ENCODE measurements around the gene PLA2R1.

PLA2R1 gene

GRCh38 chr2:160033732-160034392 is 28.6 kb downstream of the PLA2R1 start:
- no peak for DNase-seq

GRCh38 chr2:160029270-160029628 is 33.2 kb downstream of the PLA2R1 start:
- no peak for DNase-seq

- no peak for DNase-seq
Observed at GRCh38 chr2:160028431-160029269, 33.8 kb downstream of the PLA2R1 start.

GRCh38 chr2:160022162-160022561 is 40.3 kb downstream of the PLA2R1 start:
- DNase-seq, result no peak

- DNase-seq, result no peak
Observed at GRCh38 chr2:160019374-160020090, 42.9 kb downstream of the PLA2R1 start.

GRCh38 chr2:160015746-160016145 is 46.7 kb downstream of the PLA2R1 start:
- DNase-seq, result no peak

GRCh38 chr2:160014227-160014626 is 48.2 kb downstream of the PLA2R1 start:
- DNase-seq, result no peak

- no peak for DNase-seq
Observed at GRCh38 chr2:160010361-160011145, 51.9 kb downstream of the PLA2R1 start.

GRCh38 chr2:160007111-160007510 is 55.3 kb downstream of the PLA2R1 start:
- DNase-seq, result no peak

GRCh38 chr2:160006475-160006874 is 55.9 kb downstream of the PLA2R1 start:
- no peak for DNase-seq

- no peak for DNase-seq
Observed at GRCh38 chr2:160005908-160006307, 56.5 kb downstream of the PLA2R1 start.

- DNase-seq, result no peak
Observed at GRCh38 chr2:160005476-160005875, 56.9 kb downstream of the PLA2R1 start.

- DNase-seq, result no peak
Observed at GRCh38 chr2:159998961-159999360, 63.5 kb downstream of the PLA2R1 start.

GRCh38 chr2:159998243-159998642 is 64.2 kb downstream of the PLA2R1 start:
- DNase-seq, result no peak

GRCh38 chr2:159996792-159997546 is 65.4 kb downstream of the PLA2R1 start:
- no peak for DNase-seq

GRCh38 chr2:159995038-159995437 is 67.4 kb downstream of the PLA2R1 start:
- DNase-seq, result no peak

- no peak for DNase-seq
Observed at GRCh38 chr2:159989249-159989648, 73.2 kb downstream of the PLA2R1 start.

GRCh38 chr2:159988412-159988970 is 73.9 kb downstream of the PLA2R1 start:
- DNase-seq, result no peak

GRCh38 chr2:159987181-159987580 is 75.2 kb downstream of the PLA2R1 start:
- DNase-seq, result no peak

GRCh38 chr2:159985656-159986055 is 76.8 kb downstream of the PLA2R1 start:
- no peak for DNase-seq

GRCh38 chr2:159984034-159984433 is 78.4 kb downstream of the PLA2R1 start:
- no peak for DNase-seq

Measured in hypothalamus (tissue), 51 donors.